GM23338 (cell line): ENCODE data around the gene C17orf107. TPM values are rescaled to one million over a fixed set of nuclear protein-coding genes. Genes with fewer than 3 reads are reported as not detected.

Source experiments
- ATAC-seq: fragments of 200-7000 bp; cut with Tn5 transposase; 3 replicates; pipeline ENCODE4 v1.9.1; 2020
- DNase-seq: peaks from one replicate; pipeline ENCODE4 v3.0.0-alpha.2; 2015; ENCODE audit warnings: low spot score
- H2AFZ ChIP-seq: fragments of 200-600 bp; sonication (generic); 2 replicates; pipeline ENCODE4 v1.8.0; 2016; ENCODE audit warnings: antibody characterized with exemption, mild to moderate bottlenecking, moderate library complexity
- H3F3A ChIP-seq: fragments of 200-600 bp; sonication (generic); replicated peaks from 2 replicates; pipeline ENCODE4 v1.8.0; 2017; ENCODE audit warnings: antibody characterized with exemption, mixed run types, low read depth
- H3K27ac ChIP-seq: fragments of 200-600 bp; sonication (generic); 2 replicates; pipeline ENCODE4 v1.6.1; 2016; ENCODE audit warnings: low read depth
- H3K27me3 ChIP-seq: fragments of 200-600 bp; sonication (generic); 2 replicates; pipeline ENCODE4 v1.8.0; 2016; ENCODE audit warnings: mild to moderate bottlenecking, mixed run types, moderate library complexity; ENCODE audit not compliant: insufficient read depth
- H3K36me3 ChIP-seq: fragments of 200-600 bp; sonication (generic); 2 replicates; pipeline ENCODE4 v1.8.0; 2016; ENCODE audit warnings: mild to moderate bottlenecking; ENCODE audit not compliant: insufficient read depth
- H3K4me1 ChIP-seq: fragments of 200-600 bp; sonication (generic); 2 replicates; pipeline ENCODE4 v1.8.0; 2016; ENCODE audit warnings: mild to moderate bottlenecking, moderate library complexity; ENCODE audit not compliant: insufficient read depth
- H3K4me2 ChIP-seq: fragments of 200-600 bp; sonication (generic); 2 replicates; pipeline ENCODE4 v1.7.1; 2017; ENCODE audit warnings: mixed run types
- H3K4me3 ChIP-seq: fragments of 200-600 bp; sonication (generic); 2 replicates; pipeline ENCODE4 v1.6.1; 2016; ENCODE audit warnings: mixed run types
- H3K79me2 ChIP-seq: fragments of 200-600 bp; sonication (generic); replicated peaks from 2 replicates; pipeline ENCODE4 v1.8.0; 2017; ENCODE audit warnings: mild to moderate bottlenecking; ENCODE audit not compliant: insufficient read depth
- H3K9me2 ChIP-seq: fragments of 200-600 bp; sonication (generic); 2 replicates; pipeline ENCODE4 v1.8.0; 2017; ENCODE audit not compliant: insufficient read depth
- H4K20me1 ChIP-seq: fragments of 200-600 bp; sonication (generic); replicated peaks from 2 replicates; pipeline ENCODE4 v1.8.0; 2017; ENCODE audit warnings: mild to moderate bottlenecking; ENCODE audit not compliant: insufficient read depth
- H3K27ac Mint-ChIP-seq: 2 replicates; pipeline ENCODE4 v1.8.0; 2020; ENCODE audit warnings: inconsistent platforms, mild to moderate bottlenecking, moderate library complexity, mixed read lengths
- H3K27me3 Mint-ChIP-seq: 3 replicates; pipeline ENCODE4 v1.8.0; 2022; ENCODE audit warnings: low read depth, mild to moderate bottlenecking, moderate library complexity, mixed read lengths, inconsistent platforms; ENCODE audit not compliant: insufficient read depth, poor library complexity
- H3K36me3 Mint-ChIP-seq: 3 replicates; pipeline ENCODE4 v1.8.0; 2021; ENCODE audit warnings: low read depth, mild to moderate bottlenecking, inconsistent platforms, moderate library complexity, mixed read lengths
- H3K4me1 Mint-ChIP-seq: 3 replicates; pipeline ENCODE4 v1.8.0; 2020; ENCODE audit warnings: mild to moderate bottlenecking, inconsistent platforms, mixed read lengths
- H3K4me3 Mint-ChIP-seq: 3 replicates; pipeline ENCODE4 v1.8.0; 2021; ENCODE audit warnings: moderate library complexity, mild to moderate bottlenecking, inconsistent platforms, mixed read lengths
- H3K9me3 Mint-ChIP-seq: 3 replicates; pipeline ENCODE4 v1.8.0; 2020; ENCODE audit warnings: moderate library complexity, mild to moderate bottlenecking, inconsistent platforms, mixed read lengths
- CREB1 ChIP-seq: fragments of 250-450 bp; sonication (Bioruptor Pico); IDR thresholded peaks from 2 replicates; pipeline ENCODE4 v1.5.0; 2020; ENCODE audit warnings: low read depth, mild to moderate bottlenecking, moderate library complexity
- ETS1 ChIP-seq: IDR thresholded peaks from 2 replicates; pipeline ENCODE4 v1.6.1; 2016; ENCODE audit warnings: antibody characterized with exemption
- EZH2 ChIP-seq: fragments of 200-600 bp; sonication (generic); IDR thresholded peaks from one replicate; pipeline ENCODE4 v1.8.0; 2017; ENCODE audit warnings: antibody characterized with exemption, mild to moderate bottlenecking, low read depth; ENCODE audit not compliant: unreplicated experiment
- EZH2phosphoT487 ChIP-seq: fragments of 200-600 bp; sonication (generic); IDR thresholded peaks from one replicate; pipeline ENCODE4 v1.8.1; 2018; ENCODE audit warnings: antibody characterized with exemption; ENCODE audit not compliant: unreplicated experiment
- JUNB ChIP-seq: IDR thresholded peaks from one replicate; pipeline ENCODE4 v1.6.1; 2016; ENCODE audit warnings: antibody characterized with exemption; ENCODE audit not compliant: unreplicated experiment
- NANOG ChIP-seq: IDR thresholded peaks from 2 replicates; pipeline ENCODE4 v1.6.1; 2016; ENCODE audit warnings: antibody characterized with exemption, borderline replicate concordance
- POLR2AphosphoS5 ChIP-seq: IDR thresholded peaks from 2 replicates; pipeline ENCODE4 v1.6.1; 2016; ENCODE audit warnings: antibody characterized with exemption, low read depth
- REST ChIP-seq: IDR thresholded peaks from one replicate; pipeline ENCODE4 v1.6.1; 2018; ENCODE audit warnings: antibody characterized with exemption; ENCODE audit not compliant: unreplicated experiment
- STAT1 ChIP-seq: IDR thresholded peaks from one replicate; pipeline ENCODE4 v1.6.1; 2016; ENCODE audit warnings: antibody characterized with exemption; ENCODE audit not compliant: unreplicated experiment
- ZNF114 ChIP-seq: fragments of 250-450 bp; sonication (Bioruptor Pico); IDR thresholded peaks from 2 replicates; pipeline ENCODE4 v1.5.0; 2020; ENCODE audit warnings: mild to moderate bottlenecking, moderate library complexity
- ZNF331 ChIP-seq: fragments of 250-450 bp; sonication (Bioruptor Pico); IDR thresholded peaks from 2 replicates; pipeline ENCODE4 v1.5.0; 2020; ENCODE audit warnings: low read depth, mild to moderate bottlenecking, moderate library complexity
- polyA plus RNA-seq: library from polyadenylated mRNA; unstranded; fragments of >200 nt; fragmentation: Nextera tagmentation; extraction: Ambion mirVana; gene quantifications from 2 replicates; pipeline ENCODE4 v1.2.1, GENCODE V29; 2016
- total RNA-seq: library from RNA; depleted of rRNA; stranded (reverse); fragments of >200 nt; shearing (Covaris generic); gene quantifications from 2 replicates; pipeline ENCODE4 v1.2.3, GENCODE V29; 2014
- TF ChIP-seq, protein P1 (sequence below), 2 experiments: fragments of 200-600 bp in 1 of 2; sonication (generic) in 1 of 2; conservative IDR thresholded peaks; 2 replicates each; pipeline versions ENCODE4 v1.5.1 to v1.6.1; 2016 to 2017; ENCODE audit warnings: antibody characterized with exemption in 2 of 2, low read depth in 2 of 2, mild to moderate bottlenecking in 2 of 2, moderate library complexity in 1 of 2
- TF ChIP-seq, protein P2 (sequence below): fragments of 250-450 bp; sonication (Bioruptor Pico); IDR thresholded peaks from 2 replicates; pipeline ENCODE4 v1.5.0; 2020; ENCODE audit warnings: mild to moderate bottlenecking, moderate library complexity

C17orf107 gene
- total and polyA plus RNA-seq, 2 experiments from 2014 or later: 1.9 to 5.9 TPM

GRCh38 chr17:4856271-4856936 is 42.9 kb upstream of the C17orf107 start:
- Histone ChIP-seq H3K36me3 (no peaks in the 10 kb centered on the region), H4K20me1 (peaks cover 5% of the 10 kb centered on the region; the same call in 1 of the 2 replicates), H3K4me2 (no peak overlapping the region), H3K27ac (0 out of 2 replicates have a peak overlapping the region, but pooled peaks have one; percentile 55), H3K79me2 (peaks cover 20% of the 10 kb centered on the region), H3F3A (peaks cover 13% of the 10 kb centered on the region; the same call in 1 of the 2 replicates), H3K27me3 (no peaks in the 10 kb centered on the region), H3K4me1 (peaks cover 58% of the 10 kb centered on the region), H3K9me2 (no peaks in the 10 kb centered on the region), H2AFZ (no peak overlapping the region), H3K4me3 (no peak overlapping the region)
- peak overlapping the region; percentile 69; the same call in 1 of the 2 replicates for H3K27ac Mint-ChIP-seq
- TF ChIP-seq ZNF114 (CRISPR knock-in tag) (no peak), REST (no peak), EZH2 (no peak), EZH2phosphoT487 (no peak), POLR2AphosphoS5 (no peak), STAT1 (no peak), NANOG (no peak), ETS1 (no peak), JUNB (no peak), ZNF331 (CRISPR knock-in tag) (no peak), CREB1 (no peak)
- TF ChIP-seq, protein P1, sequence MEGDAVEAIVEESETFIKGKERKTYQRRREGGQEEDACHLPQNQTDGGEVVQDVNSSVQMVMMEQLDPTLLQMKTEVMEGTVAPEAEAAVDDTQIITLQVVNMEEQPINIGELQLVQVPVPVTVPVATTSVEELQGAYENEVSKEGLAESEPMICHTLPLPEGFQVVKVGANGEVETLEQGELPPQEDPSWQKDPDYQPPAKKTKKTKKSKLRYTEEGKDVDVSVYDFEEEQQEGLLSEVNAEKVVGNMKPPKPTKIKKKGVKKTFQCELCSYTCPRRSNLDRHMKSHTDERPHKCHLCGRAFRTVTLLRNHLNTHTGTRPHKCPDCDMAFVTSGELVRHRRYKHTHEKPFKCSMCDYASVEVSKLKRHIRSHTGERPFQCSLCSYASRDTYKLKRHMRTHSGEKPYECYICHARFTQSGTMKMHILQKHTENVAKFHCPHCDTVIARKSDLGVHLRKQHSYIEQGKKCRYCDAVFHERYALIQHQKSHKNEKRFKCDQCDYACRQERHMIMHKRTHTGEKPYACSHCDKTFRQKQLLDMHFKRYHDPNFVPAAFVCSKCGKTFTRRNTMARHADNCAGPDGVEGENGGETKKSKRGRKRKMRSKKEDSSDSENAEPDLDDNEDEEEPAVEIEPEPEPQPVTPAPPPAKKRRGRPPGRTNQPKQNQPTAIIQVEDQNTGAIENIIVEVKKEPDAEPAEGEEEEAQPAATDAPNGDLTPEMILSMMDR (conservative IDR thresholded peaks at IDR 0.05; ENCODE audit: low read depth in 2 of 2): no peak
- TF ChIP-seq, protein P2, sequence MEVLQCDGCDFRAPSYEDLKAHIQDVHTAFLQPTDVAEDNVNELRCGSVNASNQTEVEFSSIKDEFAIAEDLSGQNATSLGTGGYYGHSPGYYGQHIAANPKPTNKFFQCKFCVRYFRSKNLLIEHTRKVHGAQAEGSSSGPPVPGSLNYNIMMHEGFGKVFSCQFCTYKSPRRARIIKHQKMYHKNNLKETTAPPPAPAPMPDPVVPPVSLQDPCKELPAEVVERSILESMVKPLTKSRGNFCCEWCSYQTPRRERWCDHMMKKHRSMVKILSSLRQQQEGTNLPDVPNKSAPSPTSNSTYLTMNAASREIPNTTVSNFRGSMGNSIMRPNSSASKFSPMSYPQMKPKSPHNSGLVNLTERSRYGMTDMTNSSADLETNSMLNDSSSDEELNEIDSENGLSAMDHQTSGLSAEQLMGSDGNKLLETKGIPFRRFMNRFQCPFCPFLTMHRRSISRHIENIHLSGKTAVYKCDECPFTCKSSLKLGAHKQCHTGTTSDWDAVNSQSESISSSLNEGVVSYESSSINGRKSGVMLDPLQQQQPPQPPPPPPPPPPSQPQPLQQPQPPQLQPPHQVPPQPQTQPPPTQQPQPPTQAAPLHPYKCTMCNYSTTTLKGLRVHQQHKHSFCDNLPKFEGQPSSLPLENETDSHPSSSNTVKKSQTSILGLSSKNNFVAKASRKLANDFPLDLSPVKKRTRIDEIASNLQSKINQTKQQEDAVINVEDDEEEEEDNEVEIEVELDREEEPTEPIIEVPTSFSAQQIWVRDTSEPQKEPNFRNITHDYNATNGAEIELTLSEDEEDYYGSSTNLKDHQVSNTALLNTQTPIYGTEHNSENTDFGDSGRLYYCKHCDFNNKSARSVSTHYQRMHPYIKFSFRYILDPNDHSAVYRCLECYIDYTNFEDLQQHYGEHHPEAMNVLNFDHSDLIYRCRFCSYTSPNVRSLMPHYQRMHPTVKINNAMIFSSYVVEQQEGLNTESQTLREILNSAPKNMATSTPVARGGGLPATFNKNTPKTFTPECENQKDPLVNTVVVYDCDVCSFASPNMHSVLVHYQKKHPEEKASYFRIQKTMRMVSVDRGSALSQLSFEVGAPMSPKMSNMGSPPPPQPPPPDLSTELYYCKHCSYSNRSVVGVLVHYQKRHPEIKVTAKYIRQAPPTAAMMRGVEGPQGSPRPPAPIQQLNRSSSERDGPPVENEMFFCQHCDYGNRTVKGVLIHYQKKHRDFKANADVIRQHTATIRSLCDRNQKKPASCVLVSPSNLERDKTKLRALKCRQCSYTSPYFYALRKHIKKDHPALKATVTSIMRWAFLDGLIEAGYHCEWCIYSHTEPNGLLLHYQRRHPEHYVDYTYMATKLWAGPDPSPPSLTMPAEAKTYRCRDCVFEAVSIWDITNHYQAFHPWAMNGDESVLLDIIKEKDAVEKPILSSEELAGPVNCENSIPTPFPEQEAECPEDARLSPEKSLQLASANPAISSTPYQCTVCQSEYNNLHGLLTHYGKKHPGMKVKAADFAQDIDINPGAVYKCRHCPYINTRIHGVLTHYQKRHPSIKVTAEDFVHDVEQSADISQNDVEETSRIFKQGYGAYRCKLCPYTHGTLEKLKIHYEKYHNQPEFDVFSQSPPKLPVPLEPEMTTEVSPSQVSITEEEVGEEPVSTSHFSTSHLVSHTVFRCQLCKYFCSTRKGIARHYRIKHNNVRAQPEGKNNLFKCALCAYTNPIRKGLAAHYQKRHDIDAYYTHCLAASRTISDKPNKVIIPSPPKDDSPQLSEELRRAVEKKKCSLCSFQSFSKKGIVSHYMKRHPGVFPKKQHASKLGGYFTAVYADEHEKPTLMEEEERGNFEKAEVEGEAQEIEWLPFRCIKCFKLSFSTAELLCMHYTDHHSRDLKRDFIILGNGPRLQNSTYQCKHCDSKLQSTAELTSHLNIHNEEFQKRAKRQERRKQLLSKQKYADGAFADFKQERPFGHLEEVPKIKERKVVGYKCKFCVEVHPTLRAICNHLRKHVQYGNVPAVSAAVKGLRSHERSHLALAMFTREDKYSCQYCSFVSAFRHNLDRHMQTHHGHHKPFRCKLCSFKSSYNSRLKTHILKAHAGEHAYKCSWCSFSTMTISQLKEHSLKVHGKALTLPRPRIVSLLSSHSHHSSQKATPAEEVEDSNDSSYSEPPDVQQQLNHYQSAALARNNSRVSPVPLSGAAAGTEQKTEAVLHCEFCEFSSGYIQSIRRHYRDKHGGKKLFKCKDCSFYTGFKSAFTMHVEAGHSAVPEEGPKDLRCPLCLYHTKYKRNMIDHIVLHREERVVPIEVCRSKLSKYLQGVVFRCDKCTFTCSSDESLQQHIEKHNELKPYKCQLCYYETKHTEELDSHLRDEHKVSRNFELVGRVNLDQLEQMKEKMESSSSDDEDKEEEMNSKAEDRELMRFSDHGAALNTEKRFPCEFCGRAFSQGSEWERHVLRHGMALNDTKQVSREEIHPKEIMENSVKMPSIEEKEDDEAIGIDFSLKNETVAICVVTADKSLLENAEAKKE (CRISPR knock-in tag): no peak
- peaks cover 68% of the 10 kb centered on the region for H3K4me1 Mint-ChIP-seq
- peaks cover 9% of the 10 kb centered on the region; the same call in 1 of the 3 replicates for H3K36me3 Mint-ChIP-seq
- H3K27me3 Mint-ChIP-seq: peaks cover 18% of the 10 kb centered on the region
- no peak overlapping the region; the same call in 2 of the 3 replicates for H3K4me3 Mint-ChIP-seq
- ATAC-seq (no peak), DNase-seq (no peak)
- no peaks in the 10 kb centered on the region for H3K9me3 Mint-ChIP-seq
